Omental fat pad (tissue), 4 donors: ENCODE data around the gene MAP4K3. TPM values are rescaled to one million over a fixed set of nuclear protein-coding genes. Genes with fewer than 3 reads are reported as not detected.

Experiments used
- ATAC-seq: fragments of 150-250 bp; one replicate; pipeline ENCODE4 v1.9.1; 2016; ENCODE audit warnings: mild to moderate bottlenecking, moderate library complexity; ENCODE audit not compliant: low FRiP score
- DNase-seq: peaks from one replicate; pipeline ENCODE4 v3.0.0-alpha.2; 2019; ENCODE audit warnings: low spot score
- total RNA-seq, 4 donors: library from RNA; depleted of rRNA; stranded (reverse); fragments of >200 nt; gene quantifications; one replicate each; pipeline ENCODE4 v1.1.0, GENCODE V29; 2016
- TF ChIP-seq, protein P1 (sequence below), 3 donors: fragments of 450-650 bp; IDR thresholded peaks; one replicate each; pipeline ENCODE4 v1.5.1; 2016 to 2017; ENCODE audit warnings: antibody characterized with exemption in 3 of 3, mild to moderate bottlenecking in 3 of 3, moderate library complexity in 2 of 3

Gene MAP4K3
- total RNA-seq, 4 donors from 2014 or later, result 45.9 to 93.7 (median 66.1) TPM

- no peak for DNase-seq
- TF ChIP-seq, protein P1, sequence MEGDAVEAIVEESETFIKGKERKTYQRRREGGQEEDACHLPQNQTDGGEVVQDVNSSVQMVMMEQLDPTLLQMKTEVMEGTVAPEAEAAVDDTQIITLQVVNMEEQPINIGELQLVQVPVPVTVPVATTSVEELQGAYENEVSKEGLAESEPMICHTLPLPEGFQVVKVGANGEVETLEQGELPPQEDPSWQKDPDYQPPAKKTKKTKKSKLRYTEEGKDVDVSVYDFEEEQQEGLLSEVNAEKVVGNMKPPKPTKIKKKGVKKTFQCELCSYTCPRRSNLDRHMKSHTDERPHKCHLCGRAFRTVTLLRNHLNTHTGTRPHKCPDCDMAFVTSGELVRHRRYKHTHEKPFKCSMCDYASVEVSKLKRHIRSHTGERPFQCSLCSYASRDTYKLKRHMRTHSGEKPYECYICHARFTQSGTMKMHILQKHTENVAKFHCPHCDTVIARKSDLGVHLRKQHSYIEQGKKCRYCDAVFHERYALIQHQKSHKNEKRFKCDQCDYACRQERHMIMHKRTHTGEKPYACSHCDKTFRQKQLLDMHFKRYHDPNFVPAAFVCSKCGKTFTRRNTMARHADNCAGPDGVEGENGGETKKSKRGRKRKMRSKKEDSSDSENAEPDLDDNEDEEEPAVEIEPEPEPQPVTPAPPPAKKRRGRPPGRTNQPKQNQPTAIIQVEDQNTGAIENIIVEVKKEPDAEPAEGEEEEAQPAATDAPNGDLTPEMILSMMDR (IDR thresholded peaks at IDR 0.05), result no peak
- no peak for ATAC-seq
These were observed 2.7 kb downstream of the MAP4K3 start for GRCh38 chr2:39434233-39434897.

DNA sequence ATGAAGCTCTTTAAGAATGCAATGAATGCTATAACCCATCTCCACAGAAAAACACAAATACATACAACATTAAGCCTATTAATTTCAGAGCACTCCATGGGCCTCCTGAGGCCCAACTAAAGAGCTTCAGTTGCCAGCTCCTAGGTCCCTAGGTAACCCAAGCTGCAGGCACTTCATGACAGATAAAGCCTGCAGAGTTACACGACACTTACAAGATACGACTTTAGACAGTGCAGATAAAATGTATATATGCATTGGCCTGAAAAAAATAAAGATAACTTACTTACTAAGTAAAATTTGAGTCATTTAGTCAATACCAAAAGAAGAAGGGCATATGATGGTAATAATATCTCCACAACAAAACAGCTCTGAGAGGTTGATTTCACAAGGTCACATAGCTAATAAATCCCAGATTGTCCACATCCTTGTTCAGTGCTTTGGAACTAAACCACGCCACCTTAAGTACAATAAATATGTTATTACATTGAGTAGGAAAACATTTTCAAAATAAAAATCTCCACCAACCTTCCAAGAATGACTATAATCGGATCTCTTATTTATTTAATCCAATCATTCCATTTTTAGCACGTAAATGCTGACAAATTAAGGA is 3.4 kb downstream of the MAP4K3 start:
- TF ChIP-seq, protein P1 (IDR thresholded peaks at IDR 0.05), result no peak
- DNase-seq (no peak), ATAC-seq (no peak)

DNA sequence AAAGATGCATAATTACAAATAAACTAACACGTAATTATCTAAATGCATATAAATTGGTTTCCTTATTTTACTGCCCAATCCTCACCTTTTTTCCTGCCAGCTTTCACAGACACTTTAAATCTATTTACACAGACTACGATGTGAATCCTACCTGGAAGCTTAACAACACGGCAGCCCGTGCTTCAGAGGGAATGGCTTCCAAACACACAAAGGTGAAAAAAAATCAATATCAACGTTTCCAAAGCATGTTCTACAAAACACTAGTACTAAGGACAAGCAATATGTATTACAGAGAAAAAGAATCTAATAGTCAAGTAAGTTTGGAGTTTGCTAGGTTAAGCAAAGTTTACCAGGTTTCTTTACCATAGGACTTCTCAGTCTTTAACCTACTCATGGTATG is 4.4 kb downstream of the MAP4K3 start:
- TF ChIP-seq, protein P1 (IDR thresholded peaks at IDR 0.05), result no peak
- ATAC-seq, result no peak
- DNase-seq, result no peak

DNA sequence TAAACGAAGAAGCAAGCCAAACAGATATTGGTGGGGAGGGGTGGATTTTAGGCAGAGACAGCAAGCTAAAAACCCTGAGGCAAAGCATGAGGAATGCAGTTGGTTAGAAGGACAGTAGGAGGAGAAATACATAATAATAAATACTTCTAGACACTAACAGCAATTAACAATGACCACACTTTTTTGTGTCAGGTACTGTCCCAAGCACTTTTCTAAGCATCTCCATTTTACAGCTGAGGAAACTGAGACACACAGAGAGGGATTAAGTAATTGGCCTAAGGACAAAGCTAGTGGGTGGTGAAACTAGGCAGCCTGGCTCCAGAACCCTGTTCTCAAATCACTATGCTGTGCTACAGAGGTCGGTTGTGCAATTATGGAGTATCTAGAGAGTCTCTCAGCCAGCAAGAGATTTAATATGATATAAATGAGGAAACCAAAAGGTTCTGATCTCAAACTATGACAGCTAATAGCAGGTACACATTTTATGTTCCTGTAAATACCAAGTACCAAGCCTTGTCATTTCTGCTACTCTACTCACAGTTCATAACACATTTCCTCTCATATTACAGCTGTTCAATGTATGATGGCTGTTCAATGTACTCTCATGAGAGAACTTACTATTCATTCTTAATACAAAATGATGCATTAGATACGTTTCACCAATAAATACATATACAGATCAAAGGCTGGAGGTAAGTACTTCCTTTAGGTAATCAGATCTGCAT is 5.3 kb downstream of the MAP4K3 start:
- TF ChIP-seq, protein P1 (IDR thresholded peaks at IDR 0.05), result no peak
- ATAC-seq, result peak; percentile 58
- DNase-seq, result no peak

GRCh38 chr2:39429746-39430145 is 7.3 kb downstream of the MAP4K3 start:
- TF ChIP-seq, protein P1 (IDR thresholded peaks at IDR 0.05), result no peak
- no peak for DNase-seq
- no peak for ATAC-seq

DNA sequence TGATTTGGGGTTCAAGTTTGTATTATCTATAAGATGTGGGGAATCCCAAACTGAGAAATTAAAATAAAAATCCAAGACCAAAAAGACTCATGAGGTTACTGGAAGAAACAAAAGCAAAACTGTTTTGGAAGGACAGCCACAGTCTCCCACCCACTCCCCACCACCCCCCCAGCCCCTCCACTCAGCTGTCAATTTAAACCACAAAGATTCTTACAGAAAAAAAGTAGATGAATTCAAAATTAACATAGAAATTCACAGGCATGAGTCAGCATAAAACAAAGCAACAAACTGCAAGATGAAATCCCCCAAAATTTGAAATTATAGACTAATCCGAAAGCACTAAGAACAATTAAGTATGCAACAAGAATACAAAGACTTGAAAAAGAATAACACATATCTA is 12.1 kb downstream of the MAP4K3 start:
- no peak for ATAC-seq
- TF ChIP-seq, protein P1 (IDR thresholded peaks at IDR 0.05), result no peak
- no peak for DNase-seq
